Measurements from ENCODE around the gene KRT71. TPM values are rescaled to one million over a fixed set of nuclear protein-coding genes. Genes with fewer than 3 reads are reported as not detected.

Gene KRT71
- total RNA-seq, 1 donor from 2014 or later: not detected

DNA sequence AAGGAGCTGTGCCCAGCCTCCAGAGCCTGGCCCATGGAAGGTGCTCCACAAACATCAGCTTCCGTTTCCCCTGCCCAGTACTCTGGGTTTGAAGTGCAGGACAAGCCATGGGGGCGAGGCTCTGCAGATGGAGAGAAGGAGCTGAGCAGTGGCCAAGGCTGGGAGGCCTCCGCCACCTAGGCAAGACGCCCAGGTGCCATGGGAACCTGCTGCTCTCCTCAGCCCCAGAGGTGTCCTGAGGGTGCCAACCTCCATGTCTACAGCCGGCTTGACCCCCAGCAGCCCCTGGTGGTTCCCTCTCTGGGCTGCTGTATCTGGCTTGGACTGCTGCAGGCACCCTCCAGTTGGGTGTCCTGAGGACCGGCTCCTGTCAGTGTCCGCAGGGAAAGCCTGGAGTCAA lies 12.4 kb downstream of the KRT71 start:
- no peak for DNase-seq (ENCODE audit: low read depth, low spot score)
- Mint-ChIP-seq H3K9me3 (no peaks in the 10 kb centered on the region), H3K27ac (ENCODE audit: unreplicated experiment) (no peak overlapping the region), H3K36me3 (ENCODE audit: low read depth) (no peaks in the 10 kb centered on the region), H3K4me3 (no peak overlapping the region), H3K27me3 (ENCODE audit: low read depth) (peaks cover 4% of the 10 kb centered on the region), H3K4me1 (no peaks in the 10 kb centered on the region)
- TF ChIP-seq, protein P1, sequence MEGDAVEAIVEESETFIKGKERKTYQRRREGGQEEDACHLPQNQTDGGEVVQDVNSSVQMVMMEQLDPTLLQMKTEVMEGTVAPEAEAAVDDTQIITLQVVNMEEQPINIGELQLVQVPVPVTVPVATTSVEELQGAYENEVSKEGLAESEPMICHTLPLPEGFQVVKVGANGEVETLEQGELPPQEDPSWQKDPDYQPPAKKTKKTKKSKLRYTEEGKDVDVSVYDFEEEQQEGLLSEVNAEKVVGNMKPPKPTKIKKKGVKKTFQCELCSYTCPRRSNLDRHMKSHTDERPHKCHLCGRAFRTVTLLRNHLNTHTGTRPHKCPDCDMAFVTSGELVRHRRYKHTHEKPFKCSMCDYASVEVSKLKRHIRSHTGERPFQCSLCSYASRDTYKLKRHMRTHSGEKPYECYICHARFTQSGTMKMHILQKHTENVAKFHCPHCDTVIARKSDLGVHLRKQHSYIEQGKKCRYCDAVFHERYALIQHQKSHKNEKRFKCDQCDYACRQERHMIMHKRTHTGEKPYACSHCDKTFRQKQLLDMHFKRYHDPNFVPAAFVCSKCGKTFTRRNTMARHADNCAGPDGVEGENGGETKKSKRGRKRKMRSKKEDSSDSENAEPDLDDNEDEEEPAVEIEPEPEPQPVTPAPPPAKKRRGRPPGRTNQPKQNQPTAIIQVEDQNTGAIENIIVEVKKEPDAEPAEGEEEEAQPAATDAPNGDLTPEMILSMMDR (conservative IDR thresholded peaks at IDR 0.05): no peak

DNA sequence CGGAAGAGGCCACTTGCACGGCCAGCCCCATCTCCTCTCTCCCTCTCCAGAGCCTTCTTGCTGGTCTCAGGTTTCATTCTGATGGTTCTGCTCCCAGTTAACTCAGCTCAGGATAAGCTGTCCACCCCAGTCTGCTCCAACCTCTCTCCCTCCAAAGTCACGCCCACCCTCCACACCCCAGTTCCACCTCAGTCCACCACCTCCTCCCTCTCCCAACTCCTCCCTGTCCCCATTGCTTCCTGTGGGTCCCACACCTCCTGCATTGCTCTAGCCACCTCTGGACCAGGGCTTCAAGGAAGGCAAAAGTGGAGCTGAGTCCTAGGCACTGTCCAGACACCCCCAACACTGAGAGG lies 13.1 kb downstream of the KRT71 start:
- TF ChIP-seq, protein P1 (conservative IDR thresholded peaks at IDR 0.05): no peak
- no peaks in the 10 kb centered on the region for H3K27me3 Mint-ChIP-seq (ENCODE audit: low read depth)
- no peaks in the 10 kb centered on the region for H3K4me1 Mint-ChIP-seq
- no peak overlapping the region for H3K4me3 Mint-ChIP-seq
- no peak for DNase-seq (ENCODE audit: low read depth, low spot score)
- no peak overlapping the region for H3K27ac Mint-ChIP-seq (ENCODE audit: unreplicated experiment)
- H3K36me3 Mint-ChIP-seq (ENCODE audit: low read depth): no peaks in the 10 kb centered on the region
- H3K9me3 Mint-ChIP-seq: no peaks in the 10 kb centered on the region

DNA sequence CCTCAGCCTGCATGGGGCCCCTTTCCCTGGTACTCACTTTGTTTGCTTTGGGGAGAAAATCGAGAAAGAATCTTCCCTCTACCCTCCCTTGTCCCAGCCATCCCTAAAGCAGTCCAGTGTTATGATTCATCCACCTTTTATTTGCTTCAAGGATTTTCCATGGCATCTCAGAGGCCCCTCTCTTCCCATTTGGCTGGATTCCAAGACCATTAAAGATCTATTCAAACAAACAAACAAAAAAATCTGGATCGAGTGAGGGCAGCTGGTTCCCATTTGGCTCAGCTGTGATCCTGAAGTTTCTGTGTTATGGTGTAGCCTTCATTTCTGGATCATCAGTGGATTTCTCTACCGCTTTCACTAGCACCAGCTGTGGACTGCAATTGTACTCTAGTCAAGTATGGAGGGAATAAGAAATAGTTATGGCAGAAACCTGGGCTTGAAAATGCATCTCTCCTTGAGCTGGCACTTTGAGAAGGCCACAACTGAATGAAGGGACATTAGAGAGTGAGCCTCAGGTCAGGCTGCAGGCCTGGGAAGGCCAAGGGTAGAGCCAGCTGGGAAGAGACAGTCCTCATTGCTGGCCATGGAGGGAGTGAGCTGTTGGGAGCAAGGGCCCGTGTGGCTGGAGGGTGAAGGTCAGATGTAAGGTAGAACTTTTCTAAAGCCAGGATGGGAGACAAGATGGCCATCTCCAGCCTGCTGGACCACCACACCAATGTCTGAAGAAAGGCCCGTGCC lies 13.7 kb downstream of the KRT71 start:
- no peaks in the 10 kb centered on the region for H3K9me3 Mint-ChIP-seq
- no peak overlapping the region for H3K4me3 Mint-ChIP-seq
- no peaks in the 10 kb centered on the region for H3K36me3 Mint-ChIP-seq (ENCODE audit: low read depth)
- TF ChIP-seq, protein P1 (conservative IDR thresholded peaks at IDR 0.05): no peak
- DNase-seq (ENCODE audit: low read depth, low spot score): no peak
- H3K27ac Mint-ChIP-seq (ENCODE audit: unreplicated experiment): no peak overlapping the region
- H3K27me3 Mint-ChIP-seq (ENCODE audit: low read depth): no peaks in the 10 kb centered on the region
- no peaks in the 10 kb centered on the region for H3K4me1 Mint-ChIP-seq

DNA sequence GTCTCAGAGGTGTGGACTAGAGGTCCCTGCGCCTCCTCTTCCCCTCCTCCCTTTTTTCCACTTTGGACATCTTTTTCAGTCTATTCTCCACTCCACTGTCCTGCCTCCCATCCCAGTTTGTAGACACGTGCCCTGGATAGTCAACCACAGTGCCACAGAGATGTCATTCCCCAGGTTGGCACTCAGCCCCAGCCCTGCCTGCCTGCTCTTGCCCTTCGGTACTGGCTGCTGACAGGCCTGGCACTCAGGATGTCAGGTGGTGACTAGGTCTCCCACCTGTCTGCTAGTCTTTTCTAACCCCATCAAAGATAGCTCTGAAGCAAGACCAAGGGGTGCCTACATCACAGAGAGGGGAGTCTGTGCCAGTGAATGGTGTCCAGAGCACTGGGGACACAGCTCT lies 15.8 kb downstream of the KRT71 start:
- no peaks in the 10 kb centered on the region for H3K27me3 Mint-ChIP-seq (ENCODE audit: low read depth)
- no peak overlapping the region for H3K27ac Mint-ChIP-seq (ENCODE audit: unreplicated experiment)
- no peaks in the 10 kb centered on the region for H3K36me3 Mint-ChIP-seq (ENCODE audit: low read depth)
- TF ChIP-seq, protein P1 (conservative IDR thresholded peaks at IDR 0.05): no peak
- no peaks in the 10 kb centered on the region for H3K9me3 Mint-ChIP-seq
- no peak for DNase-seq (ENCODE audit: low read depth, low spot score)
- H3K4me3 Mint-ChIP-seq: no peak overlapping the region
- H3K4me1 Mint-ChIP-seq: no peaks in the 10 kb centered on the region

DNA sequence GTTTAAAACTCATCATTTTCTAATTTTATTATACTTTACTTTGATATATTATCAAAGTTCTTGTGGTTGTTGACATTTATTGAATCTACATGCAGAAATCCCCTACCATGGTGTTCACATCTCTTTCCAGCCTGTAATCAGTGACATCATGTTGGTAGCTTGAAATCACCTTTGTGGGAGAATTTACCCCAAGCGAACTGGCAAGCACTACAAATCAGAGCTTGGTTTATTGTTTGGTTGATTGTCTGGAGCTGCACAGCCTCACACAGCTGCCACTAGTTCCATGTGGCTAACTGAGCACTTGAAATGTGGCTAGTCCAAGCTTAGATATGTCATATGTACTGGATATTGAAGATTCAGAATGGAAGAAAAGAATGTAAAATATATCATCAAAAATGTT lies 17.4 kb downstream of the KRT71 start:
- no peaks in the 10 kb centered on the region for H3K27me3 Mint-ChIP-seq (ENCODE audit: low read depth)
- H3K4me3 Mint-ChIP-seq: no peak overlapping the region
- no peak overlapping the region for H3K27ac Mint-ChIP-seq (ENCODE audit: unreplicated experiment)
- no peak for DNase-seq (ENCODE audit: low read depth, low spot score)
- no peaks in the 10 kb centered on the region for H3K4me1 Mint-ChIP-seq
- no peaks in the 10 kb centered on the region for H3K36me3 Mint-ChIP-seq (ENCODE audit: low read depth)
- no peaks in the 10 kb centered on the region for H3K9me3 Mint-ChIP-seq
- TF ChIP-seq, protein P1 (conservative IDR thresholded peaks at IDR 0.05): no peak

Data from neural crest cell (in vitro differentiated cells).